GM12878 (cell line): ENCODE results near the gene PACS1. TPM values are rescaled to one million over a fixed set of nuclear protein-coding genes. Genes with fewer than 3 reads are reported as not detected.

ENCODE experiments used
- ATAC-seq: fragments of 200-7000 bp; cut with Tn5 transposase; 3 replicates; pipeline ENCODE4 v1.9.1; 2020; ENCODE audit warnings: mild to moderate bottlenecking, moderate library complexity
- BruUV-seq: library from RNA; stranded (reverse); fragments of 400-500 nt; replicated peaks from 2 replicates; lab custom pipeline; 2021; lab: Mats Ljungman, UMichigan
- CTCF ChIA-PET: fragments of 300-600 bp; sonication (Branson Sonifier 250); formaldehyde crosslinking; extraction: SDS; loops from one replicate; lab custom pipeline; 2021; ENCODE audit warnings: inconsistent platforms; lab: Yijun Ruan, JAX
- POLR2A ChIA-PET: fragments of 350-600 bp; formaldehyde crosslinking; extraction: SDS; loops from one replicate; lab custom pipeline; 2021; ENCODE audit warnings: inconsistent platforms; lab: Charles Lee
- RAD21 ChIA-PET: fragments of 300-600 bp; sonication (Branson Sonifier 250); formaldehyde crosslinking; loops from one replicate; lab custom pipeline; 2023; ENCODE audit warnings: antibody characterized with exemption; ENCODE audit not compliant: unreplicated experiment; lab: Charles Lee
- SMC1A ChIA-PET: fragments of 300-600 bp; sonication (Branson Sonifier 250); formaldehyde crosslinking; loops from one replicate; lab custom pipeline; 2023; ENCODE audit not compliant: unreplicated experiment, uncharacterized antibody; lab: Charles Lee
- DNase-seq: peaks from one replicate; pipeline ENCODE4 v3.0.0-alpha.2; 2011; ENCODE audit warnings: low read depth, low spot score
- FAIRE-seq: peaks from 3 replicates; lab custom pipeline; 2011; peaks lifted over from hg19 to GRCh38; lab: Jason Lieb, UNC
- H2AFZ ChIP-seq: 2 replicates; pipeline ENCODE4 v1.6.0; 2011; ENCODE audit warnings: low read depth, low read length, control low read depth; ENCODE audit not compliant: control insufficient read depth
- H3K27ac ChIP-seq: 2 replicates; pipeline ENCODE4 v1.5.1; 2011; ENCODE audit warnings: control low read depth; ENCODE audit not compliant: control insufficient read depth, insufficient read depth
- H3K27me3 ChIP-seq, 2 experiments: replicated peaks in 1 of 2; 2 replicates each; pipeline versions ENCODE4 v1.6.0 to v1.6.1; 2011; ENCODE audit warnings: low read length in 1 of 2; ENCODE audit not compliant: control insufficient read depth in 2 of 2, insufficient read depth in 2 of 2
- H3K36me3 ChIP-seq, 2 experiments: 2 replicates each; pipeline ENCODE4 v1.5.1; 2011; ENCODE audit warnings: low read length in 1 of 2; ENCODE audit not compliant: control insufficient read depth in 2 of 2, insufficient read depth in 2 of 2
- H3K4me1 ChIP-seq: 2 replicates; pipeline ENCODE4 v1.6.1; 2011; ENCODE audit warnings: mild to moderate bottlenecking, low read length, moderate library complexity, mixed read lengths; ENCODE audit not compliant: control insufficient read depth, insufficient read depth
- H3K4me2 ChIP-seq: 2 replicates; pipeline ENCODE4 v1.6.0; 2011; ENCODE audit warnings: control low read depth; ENCODE audit not compliant: control insufficient read depth, insufficient read depth
- H3K4me3 ChIP-seq: fragments of 200-600 bp; sonication (generic); 2 replicates; pipeline ENCODE4 v1.5.1; 2016
- H3K79me2 ChIP-seq: 2 replicates; pipeline ENCODE4 v1.6.0; 2011; ENCODE audit warnings: low read length; ENCODE audit not compliant: control insufficient read depth, insufficient read depth
- H3K9ac ChIP-seq: 2 replicates; pipeline ENCODE4 v1.8.0; 2011; ENCODE audit warnings: low read length, control low read depth, mixed read lengths; ENCODE audit not compliant: control insufficient read depth, insufficient read depth
- H3K9me3 ChIP-seq: replicated peaks from 3 replicates; pipeline ENCODE4 v1.5.1; 2011; ENCODE audit warnings: mild to moderate bottlenecking, low read length; ENCODE audit not compliant: control insufficient read depth, insufficient read depth
- H4K20me1 ChIP-seq: 2 replicates; pipeline ENCODE4 v1.6.0; 2011; ENCODE audit not compliant: control insufficient read depth, insufficient read depth
- EP300 ChIP-seq, 2 experiments: fragments of 150-350 bp in 1 of 2; IDR thresholded peaks; 2 replicates each; pipeline ENCODE4 v1.6.1; 2011 to 2012; ENCODE audit warnings: low read depth in 2 of 2, low read length in 2 of 2, borderline replicate concordance in 1 of 2, improper control_type of control experiment in 1 of 2, inconsistent platforms in 1 of 2; ENCODE audit not compliant: control insufficient read depth in 1 of 2
- ESRRA ChIP-seq: IDR thresholded peaks from 2 replicates; pipeline ENCODE4 v1.6.1; 2012; ENCODE audit warnings: mild to moderate bottlenecking, low read length, improper control_type of control experiment
- FOXK2 ChIP-seq: fragments of 450-650 bp; IDR thresholded peaks from 2 replicates; pipeline ENCODE4 v1.6.1; 2017; ENCODE audit warnings: mild to moderate bottlenecking, moderate library complexity
- GABPA ChIP-seq: IDR thresholded peaks from 2 replicates; pipeline ENCODE4 v1.6.1; 2014; ENCODE audit warnings: antibody characterized with exemption, low read depth, mild to moderate bottlenecking, inconsistent platforms
- IRF4 ChIP-seq: IDR thresholded peaks from 2 replicates; pipeline ENCODE4 v1.6.1; 2011; ENCODE audit warnings: low read depth, low read length
- KLF5 ChIP-seq: fragments of 450-650 bp; IDR thresholded peaks from 2 replicates; pipeline ENCODE4 v1.6.1; 2014; ENCODE audit warnings: mild to moderate bottlenecking; ENCODE audit not compliant: partially characterized antibody
- MTA3 ChIP-seq: IDR thresholded peaks from 2 replicates; pipeline ENCODE4 v1.6.1; 2012; ENCODE audit warnings: low read length, inconsistent platforms, borderline replicate concordance
- NFYB ChIP-seq: IDR thresholded peaks from 2 replicates; pipeline ENCODE4 v1.6.1; 2011; ENCODE audit warnings: low read depth, mild to moderate bottlenecking, low read length, improper control_type of control experiment, moderate library complexity; ENCODE audit not compliant: insufficient read depth
- NR2C1 ChIP-seq: fragments of 450-650 bp; IDR thresholded peaks from 2 replicates; pipeline ENCODE4 v1.6.1; 2017; ENCODE audit warnings: antibody characterized with exemption, mild to moderate bottlenecking, moderate library complexity
- NRF1 ChIP-seq: conservative IDR thresholded peaks from 2 replicates; pipeline ENCODE4 v1.6.1; 2011; ENCODE audit warnings: mild to moderate bottlenecking, low read depth, low read length, improper control_type of control experiment
- PAX5 ChIP-seq: IDR thresholded peaks from 2 replicates; pipeline ENCODE4 v1.6.1; 2011; ENCODE audit warnings: low read depth, low read length, borderline replicate concordance
- SIN3A ChIP-seq: IDR thresholded peaks from 2 replicates; pipeline ENCODE4 v1.6.1; 2012; ENCODE audit warnings: low read depth, low read length, improper control_type of control experiment
- STAT1 ChIP-seq: fragments of 450-650 bp; conservative IDR thresholded peaks from 2 replicates; pipeline ENCODE4 v1.6.1; 2014; ENCODE audit warnings: antibody characterized with exemption, mild to moderate bottlenecking
- SUZ12 ChIP-seq: fragments of 200-600 bp; sonication (generic); IDR thresholded peaks from one replicate; pipeline ENCODE4 v1.6.1; 2018; ENCODE audit warnings: antibody characterized with exemption, mild to moderate bottlenecking; ENCODE audit not compliant: unreplicated experiment
- WGBS: methylation state at CpG from one replicate; pipeline ENCODE4 v1.1.6; 2016; ENCODE audit warnings: low lambda C conversion rate; ENCODE audit not compliant: insufficient replicate concordance, insufficient coverage; ENCODE audit errors: missing lambda C conversion rate; 5-methylcytosine and 5-hydroxymethylcytosine counted together
- in situ Hi-C: fragments of 300-500 bp; cut with MboI; formaldehyde crosslinking; loops from 9 replicates; pipeline ENCODE4 v1.14.3; 2018; ENCODE audit warnings: mixed read lengths
- intact Hi-C: fragments of 100-400 bp; cut with micrococcal nuclease; formaldehyde crosslinking; loops from one replicate; pipeline ENCODE4 v1.14.2; 2022; ENCODE audit not compliant: unreplicated experiment
- polyA plus RNA-seq, 11 experiments: library from polyadenylated mRNA; depleted of rRNA in 4 of 11; unstranded in 6 of 11; stranded (reverse) in 5 of 11; fragments of >200 nt; fragmentation: Nextera tagmentation in 4 of 11; fragmentation: Illumina TruSeq in 1 of 11; extraction: Ambion mirVana in 4 of 11; extraction: Trizol in 1 of 11; gene quantifications; 1 replicate in 1 of 11; 2 replicates in 10 of 11; pipeline versions ENCODE4 v1.2.1 to v1.2.3, GENCODE V29; 2011 to 2016; ENCODE audit warnings: inconsistent platforms in 2 of 11, missing spikeins in 2 of 11, low read depth in 1 of 11
- total RNA-seq, 4 experiments: library from RNA; depleted of rRNA in 3 of 4; stranded (reverse); fragments of >200 nt in 3 of 4; fragmentation: Illumina TruSeq in 1 of 4; extraction: Trizol in 1 of 4; gene quantifications; 2 replicates each; pipeline versions ENCODE4 v1.2.1 to v1.2.3, GENCODE V29; 2013 to 2021
- TF ChIP-seq, protein P1 (sequence below): IDR thresholded peaks from 2 replicates; pipeline ENCODE4 v1.6.1; 2012; ENCODE audit warnings: low read depth, low read length, improper control_type of control experiment
- TF ChIP-seq, protein P2 (sequence below): fragments of 450-650 bp; formaldehyde crosslinking; IDR thresholded peaks from 2 replicates; pipeline ENCODE4 v1.4.0; 2022; ENCODE audit warnings: mild to moderate bottlenecking, moderate library complexity

PACS1 gene
- total and polyA plus RNA-seq, 10 of the 15 experiments (the other 5 are each of a cell fraction or from before 2014, with no cell fraction given), result 1.1 to 74.3 (median 17.9) TPM

GRCh38 chr11:66063900-66064299 lies 6.2 kb upstream of the PACS1 start:
- CTCF ChIA-PET, result interaction anchor here (0.6 to 20.0 kb wide), 7 partner anchors 11 to 220 kb away, joined by 3 to 195 read pairs (median 5); partner anchors contain the start of gene SF3B2
- no peaks in the 10 kb centered on the region for H3K27me3 ChIP-seq
- H3K79me2 ChIP-seq, result peaks cover 4% of the 10 kb centered on the region
- H3K4me2 ChIP-seq, result no peak overlapping the region
- WGBS, result 100% methylated on average over 2 of the region's 2 CpGs
- BruUV-seq, result no TSS peak
- no peak overlapping the region for H3K4me3 ChIP-seq
- DNase-seq (no peak), FAIRE-seq (no peak), ATAC-seq (no peak)
- H3K9me3 ChIP-seq, result peaks cover 6% of the 10 kb centered on the region; the same call in 2 of the 3 replicates
- in situ Hi-C loops, result no loop called here
- no peak for TF ChIP-seq SUZ12
- no peak for TF ChIP-seq FOXK2
- no peak for TF ChIP-seq MTA3
- no peak for TF ChIP-seq NR2C1
- TF ChIP-seq GABPA, result no peak
- TF ChIP-seq ESRRA, result no peak
- TF ChIP-seq, protein P1, sequence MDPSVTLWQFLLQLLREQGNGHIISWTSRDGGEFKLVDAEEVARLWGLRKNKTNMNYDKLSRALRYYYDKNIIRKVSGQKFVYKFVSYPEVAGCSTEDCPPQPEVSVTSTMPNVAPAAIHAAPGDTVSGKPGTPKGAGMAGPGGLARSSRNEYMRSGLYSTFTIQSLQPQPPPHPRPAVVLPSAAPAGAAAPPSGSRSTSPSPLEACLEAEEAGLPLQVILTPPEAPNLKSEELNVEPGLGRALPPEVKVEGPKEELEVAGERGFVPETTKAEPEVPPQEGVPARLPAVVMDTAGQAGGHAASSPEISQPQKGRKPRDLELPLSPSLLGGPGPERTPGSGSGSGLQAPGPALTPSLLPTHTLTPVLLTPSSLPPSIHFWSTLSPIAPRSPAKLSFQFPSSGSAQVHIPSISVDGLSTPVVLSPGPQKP, result no peak
- TF ChIP-seq STAT1, result no peak
- TF ChIP-seq NRF1, result no peak
- no peak for TF ChIP-seq KLF5
- TF ChIP-seq IRF4, result no peak
- TF ChIP-seq EP300 (IDR thresholded peaks at IDR 0.05; ENCODE audit: borderline replicate concordance in 1 of 2, control insufficient read depth in 1 of 2, low read depth in 2 of 2, low read length in 2 of 2), result no peak
- TF ChIP-seq SIN3A, result no peak
- no peak for TF ChIP-seq NFYB
- no peak for TF ChIP-seq PAX5
- TF ChIP-seq, protein P2, sequence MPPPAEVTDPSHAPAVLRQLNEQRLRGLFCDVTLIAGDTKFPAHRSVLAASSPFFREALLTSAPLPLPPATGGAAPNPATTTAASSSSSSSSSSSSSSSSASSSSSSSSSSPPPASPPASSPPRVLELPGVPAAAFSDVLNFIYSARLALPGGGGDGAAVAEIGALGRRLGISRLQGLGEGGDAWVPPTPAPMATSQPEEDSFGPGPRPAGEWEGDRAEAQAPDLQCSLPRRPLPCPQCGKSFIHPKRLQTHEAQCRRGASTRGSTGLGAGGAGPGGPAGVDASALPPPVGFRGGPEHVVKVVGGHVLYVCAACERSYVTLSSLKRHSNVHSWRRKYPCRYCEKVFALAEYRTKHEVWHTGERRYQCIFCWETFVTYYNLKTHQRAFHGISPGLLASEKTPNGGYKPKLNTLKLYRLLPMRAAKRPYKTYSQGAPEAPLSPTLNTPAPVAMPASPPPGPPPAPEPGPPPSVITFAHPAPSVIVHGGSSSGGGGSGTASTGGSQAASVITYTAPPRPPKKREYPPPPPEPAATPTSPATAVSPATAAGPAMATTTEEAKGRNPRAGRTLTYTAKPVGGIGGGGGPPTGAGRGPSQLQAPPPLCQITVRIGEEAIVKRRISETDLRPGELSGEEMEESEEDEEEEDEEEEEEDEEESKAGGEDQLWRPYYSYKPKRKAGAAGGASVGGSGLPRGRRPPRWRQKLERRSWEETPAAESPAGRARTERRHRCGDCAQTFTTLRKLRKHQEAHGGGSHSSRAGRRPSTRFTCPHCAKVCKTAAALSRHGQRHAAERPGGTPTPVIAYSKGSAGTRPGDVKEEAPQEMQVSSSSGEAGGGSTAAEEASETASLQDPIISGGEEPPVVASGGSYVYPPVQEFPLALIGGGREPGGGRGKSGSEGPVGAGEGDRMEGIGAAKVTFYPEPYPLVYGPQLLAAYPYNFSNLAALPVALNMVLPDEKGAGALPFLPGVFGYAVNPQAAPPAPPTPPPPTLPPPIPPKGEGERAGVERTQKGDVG (CRISPR knock-in tag), result no peak
- intact Hi-C loops, result no loop called here
- no peak overlapping the region for H2AFZ ChIP-seq
- RAD21 ChIA-PET, result interaction anchor here (0.8 kb wide), 1 partner anchor 19 kb away, joined by 3 read pairs; no protein-coding TSS in a partner anchor
- POLR2A ChIA-PET, result interaction anchor here (1.9 kb wide), 1 partner anchor 12 kb away, joined by 9 read pairs; the partner anchor contains the start of gene SF3B2
- no peak overlapping the region for H3K9ac ChIP-seq
- H3K27ac ChIP-seq, result no peak overlapping the region
- peaks cover 33 to 73% of the 10 kb centered on the region in 2 experiments for H3K36me3 ChIP-seq
- H4K20me1 ChIP-seq, result no peaks in the 10 kb centered on the region
- peaks cover 13% of the 10 kb centered on the region for H3K4me1 ChIP-seq
- SMC1A ChIA-PET, result interaction anchor here (0.6 to 1.4 kb wide), 5 partner anchors 12 to 205 kb away, joined by 3 to 5 read pairs (median 3); partner anchors contain the start of gene SF3B2
